ENCODE data around the gene HOXA10. TPM values are rescaled to one million over a fixed set of nuclear protein-coding genes. Genes with fewer than 3 reads are reported as not detected.

The HOXA10 gene
- total RNA-seq, 1 experiment from 2014 or later = 19.6 TPM

- Histone ChIP-seq H3K9me2 (ENCODE audit: insufficient read depth) (no peaks in the 10 kb centered on the region), H3K4me2 (ENCODE audit: low read length) (no peak overlapping the region), H3K36me3 (ENCODE audit: control insufficient read depth in 1 of 2, insufficient read depth in 2 of 2, low read length in 2 of 2) (no peaks in the 10 kb centered on the region), H3K9me3 (ENCODE audit: control insufficient read depth in 1 of 2, insufficient read depth in 1 of 2, low read depth in 1 of 2, low read length in 2 of 2) (no peaks in the 10 kb centered on the region), H3K27me3 (ENCODE audit: insufficient read depth, low read length) (no peaks in the 10 kb centered on the region), H3K9ac (ENCODE audit: low read length) (no peak overlapping the region), H2AFZ (ENCODE audit: low read depth, low read length, poor library complexity, severe bottlenecking) (no peak overlapping the region), H4K20me1 (ENCODE audit: insufficient read depth) (no peaks in the 10 kb centered on the region), H3K79me2 (ENCODE audit: insufficient read depth, low read length) (peaks cover 19% of the 10 kb centered on the region; the same call in 1 of the 2 replicates), H3K27ac (ENCODE audit: low read depth, low read length) (no peak overlapping the region), H3K4me3 (replicated peaks in 1 of 2; ENCODE audit: low read depth in 1 of 2, low read length in 2 of 2) (no peak overlapping the region), H3K4me1 (ENCODE audit: control insufficient read depth in 1 of 2, insufficient read depth in 2 of 2, low read length in 2 of 2) (peaks cover 30 to 54% of the 10 kb centered on the region in 2 experiments)
- TF ChIP-seq POLR2A (IDR thresholded peaks at IDR 0.05; ENCODE audit: borderline replicate concordance, extremely low read depth, insufficient read depth, insufficient read length) (no peak), SP1 (IDR thresholded peaks at IDR 0.05; ENCODE audit: low read depth) (no peak), ZFX (IDR thresholded peaks at IDR 0.05) (no peak), MAX (IDR thresholded peaks at IDR 0.05) (no peak), RAD21 (IDR thresholded peaks at IDR 0.05; ENCODE audit: low read depth) (no peak), JUND (IDR thresholded peaks at IDR 0.05) (no peak), ELF1 (IDR thresholded peaks at IDR 0.05; ENCODE audit: borderline replicate concordance, low read depth) (no peak), ZBTB33 (IDR thresholded peaks at IDR 0.05; ENCODE audit: extremely low read depth, insufficient replicate concordance, low read length) (no peak), EGR1 (IDR thresholded peaks at IDR 0.05; ENCODE audit: low read depth) (no peak), ATF3 (IDR thresholded peaks at IDR 0.05) (no peak), CTCF (IDR thresholded peaks at IDR 0.05 in 2 of 3, conservative IDR thresholded peaks at IDR 0.05 in 1 of 3; ENCODE audit: borderline replicate concordance in 1 of 3, insufficient read depth in 1 of 3, low read depth in 2 of 3, low read length in 2 of 3) (no peak), TCF7L2 (IDR thresholded peaks at IDR 0.05; ENCODE audit: borderline replicate concordance, extremely low read depth, insufficient read depth, insufficient read length) (no peak), CBX3 (IDR thresholded peaks at IDR 0.05; ENCODE audit: low read depth) (no peak), CEBPB (IDR thresholded peaks at IDR 0.05; ENCODE audit: low read depth) (no peak)
- ChIA-PET CTCF (interaction anchor here (1.4 kb wide), 1 partner anchor 14 kb away, joined by 5 read pairs; no protein-coding TSS in a partner anchor), RAD21 (ENCODE audit: low non-redundant PET in 1 of 2, low total read pairs in 2 of 2, uncharacterized antibody in 2 of 2, unreplicated experiment in 2 of 2) (no interaction called here), POLR2A (interaction anchor here (1.6 kb wide), 1 partner anchor 14 kb away, joined by 3 read pairs; no protein-coding TSS in a partner anchor)
- intact Hi-C loops (cut with micrococcal nuclease) = no loop called here
- no TSS peak for BruUV-seq (replicated peaks)
- no peak for DNase-seq (ENCODE audit: low read depth, low spot score)
- ATAC-seq = no peak
Measured at GRCh38 chr7:27182285-27182841, 8.2 kb upstream of the HOXA10 start.
